Endothelial cell of hepatic sinusoid (primary cell): ENCODE measurements around the gene POLR2H.

Experiments used
- in situ Hi-C: cut with HindIII; loops from 2 replicates; pipeline ENCODE4 v1.10.0; 2017; ENCODE audit warnings: low sequenced_read_pairs

The POLR2H gene

GRCh38 chr3:184384856-184385422 is 23.4 kb downstream of the POLR2H start:
- in situ Hi-C loops = no loop called here

GRCh38 chr3:184386047-184386806 is 24.7 kb downstream of the POLR2H start:
- in situ Hi-C loops = no loop called here

GRCh38 chr3:184387174-184387714 is 25.7 kb downstream of the POLR2H start:
- in situ Hi-C loops = no loop called here

- in situ Hi-C loops = no loop called here
Measured at GRCh38 chr3:184388164-184388935, 26.8 kb downstream of the POLR2H start.

- in situ Hi-C loops = no loop called here
Measured at GRCh38 chr3:184388936-184389230, 27.4 kb downstream of the POLR2H start.

GRCh38 chr3:184389384-184389783 is 27.9 kb downstream of the POLR2H start:
- in situ Hi-C loops = no loop called here

GRCh38 chr3:184389935-184390528 is 28.5 kb downstream of the POLR2H start:
- in situ Hi-C loops = no loop called here

GRCh38 chr3:184391266-184391665 is 29.8 kb downstream of the POLR2H start:
- in situ Hi-C loops = no loop called here

- in situ Hi-C loops = no loop called here
Measured at GRCh38 chr3:184395320-184395660, 33.8 kb downstream of the POLR2H start.

DNA sequence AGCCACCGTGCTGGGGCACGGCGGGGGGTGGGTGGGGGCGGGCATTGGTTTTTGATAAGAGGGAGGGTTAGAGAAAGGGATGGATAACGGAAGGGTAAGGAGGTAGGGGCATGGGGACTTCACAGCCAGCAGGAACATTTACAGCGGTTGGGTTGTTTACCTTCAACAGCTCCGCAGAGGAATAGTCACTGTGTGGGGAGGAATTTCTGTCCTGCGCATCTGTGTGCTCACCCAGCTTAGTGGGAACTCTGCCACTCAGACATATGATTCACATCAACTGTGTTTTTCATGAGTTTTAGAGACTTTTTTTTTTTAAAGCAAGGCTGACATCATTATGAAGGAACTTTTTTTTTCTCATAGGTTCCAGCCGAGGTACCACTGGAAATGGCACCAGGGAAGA is 37.9 kb downstream of the POLR2H start:
- in situ Hi-C loops = no loop called here

GRCh38 chr3:184405075-184406030 is 43.8 kb downstream of the POLR2H start:
- in situ Hi-C loops = no loop called here

DNA sequence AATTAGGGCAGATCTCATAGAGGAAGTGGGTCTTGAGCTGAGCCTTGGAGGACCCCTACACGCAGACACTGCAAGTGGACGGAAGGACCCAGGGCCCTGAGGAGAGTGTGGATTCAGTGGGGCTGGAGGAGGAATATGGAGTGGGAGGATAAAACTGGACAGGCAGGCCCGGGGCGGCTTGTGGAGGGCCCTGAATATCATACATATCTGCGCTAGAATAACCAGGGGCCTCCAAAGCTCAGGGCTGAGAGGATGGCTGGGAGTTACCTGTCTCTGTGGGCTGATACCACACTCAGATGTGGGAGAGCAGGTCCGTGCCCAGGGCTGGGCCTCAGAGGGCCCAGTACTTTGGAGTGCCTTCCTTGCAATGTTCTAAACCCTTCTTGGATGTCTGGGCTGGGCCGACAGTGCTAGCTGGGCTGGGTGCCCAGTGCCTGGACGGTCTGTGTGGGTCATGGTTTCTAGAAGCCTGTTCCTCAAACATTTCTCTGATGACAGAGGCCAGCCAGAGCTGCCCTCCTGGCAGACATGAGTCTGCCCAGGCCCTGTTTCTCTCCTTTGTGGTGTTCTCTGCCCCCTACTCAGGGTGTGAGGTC is 47.9 kb downstream of the POLR2H start:
- in situ Hi-C loops = no loop called here

DNA sequence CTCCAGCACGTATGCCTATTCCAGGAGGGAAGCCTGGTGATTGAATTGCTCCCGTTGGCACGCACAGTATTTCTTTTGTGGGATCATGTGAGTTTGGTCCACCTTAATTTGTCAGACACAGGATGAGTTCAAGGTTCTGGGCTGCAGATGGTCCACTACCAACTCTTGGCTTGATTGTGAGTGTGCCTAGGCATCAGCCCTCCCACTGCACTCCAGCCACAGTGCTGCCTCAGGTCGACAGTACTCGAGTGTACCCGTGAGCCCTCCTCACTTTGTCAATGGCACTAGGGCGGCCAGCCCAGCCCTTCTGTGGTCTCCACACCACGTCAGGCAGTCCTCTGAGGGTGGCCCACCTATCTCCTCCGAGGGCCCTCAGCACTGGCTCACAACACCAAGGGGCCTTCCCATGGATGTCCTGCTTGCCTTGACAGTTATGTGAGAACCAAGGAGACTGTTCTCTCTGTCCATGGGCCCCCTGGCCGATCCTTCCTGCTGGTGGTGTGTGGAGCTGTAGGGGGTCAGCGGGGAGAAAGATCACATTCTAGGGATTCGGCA is 48.5 kb downstream of the POLR2H start:
- in situ Hi-C loops = no loop called here

- in situ Hi-C loops = no loop called here
Measured at GRCh38 chr3:184414418-184415202, 53.1 kb downstream of the POLR2H start.

DNA sequence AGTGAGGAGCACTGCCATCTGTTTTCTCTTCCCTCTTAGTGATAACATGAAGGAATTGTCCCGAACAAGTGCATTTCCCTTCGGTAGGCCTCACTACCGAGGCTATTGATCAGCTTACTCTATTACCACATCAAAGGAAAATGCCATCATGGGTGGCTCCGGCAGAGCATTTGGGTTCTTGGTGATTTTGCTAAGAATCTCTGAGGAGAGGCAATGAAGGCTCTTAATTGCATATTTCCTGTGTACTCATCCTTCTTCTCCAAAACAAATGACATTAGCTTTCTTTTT is 53.6 kb downstream of the POLR2H start:
- in situ Hi-C loops = no loop called here

GRCh38 chr3:184417619-184418327 is 56.3 kb downstream of the POLR2H start:
- in situ Hi-C loops = no loop called here
